Neural progenitor cell (in vitro differentiated cells): ENCODE data around the gene BICD1. TPM values are rescaled to one million over a fixed set of nuclear protein-coding genes. Genes with fewer than 3 reads are reported as not detected.

ENCODE experiments used
- DNase-seq: peaks from one replicate; pipeline ENCODE4 v3.0.0-alpha.2; 2016; ENCODE audit warnings: low spot score
- H2AFZ ChIP-seq: fragments of 200-600 bp; sonication (generic); replicated peaks from 2 replicates; pipeline ENCODE4 v1.6.1; 2016; ENCODE audit warnings: antibody characterized with exemption
- H3F3A ChIP-seq: fragments of 200-600 bp; sonication (generic); 2 replicates; pipeline ENCODE4 v1.6.1; 2016; ENCODE audit warnings: antibody characterized with exemption, low read depth
- H3K27ac ChIP-seq: fragments of 200-600 bp; sonication (generic); 2 replicates; pipeline ENCODE4 v1.5.1; 2016; ENCODE audit warnings: mild to moderate bottlenecking
- H3K27me3 ChIP-seq: fragments of 200-600 bp; sonication (generic); 2 replicates; pipeline ENCODE4 v1.6.1; 2016; ENCODE audit warnings: mild to moderate bottlenecking, moderate library complexity
- H3K36me3 ChIP-seq: fragments of 200-600 bp; sonication (generic); 2 replicates; pipeline ENCODE4 v1.5.1; 2016
- H3K4me1 ChIP-seq: fragments of 200-600 bp; sonication (generic); 2 replicates; pipeline ENCODE4 v1.6.1; 2016; ENCODE audit warnings: mixed run types
- H3K4me2 ChIP-seq: fragments of 200-600 bp; sonication (generic); 2 replicates; pipeline ENCODE4 v1.6.1; 2016
- H3K4me3 ChIP-seq: fragments of 200-600 bp; sonication (generic); 2 replicates; pipeline ENCODE4 v1.5.1; 2016
- H3K79me2 ChIP-seq: fragments of 200-600 bp; sonication (generic); 2 replicates; pipeline ENCODE4 v1.6.1; 2016; ENCODE audit warnings: low read depth
- H3K9ac ChIP-seq: fragments of 200-600 bp; sonication (generic); 2 replicates; pipeline ENCODE4 v1.6.1; 2016
- H3K9me3 ChIP-seq: fragments of 200-600 bp; sonication (generic); 2 replicates; pipeline ENCODE4 v1.5.1; 2016; ENCODE audit warnings: low read depth
- H4K20me1 ChIP-seq: fragments of 200-600 bp; sonication (generic); 2 replicates; pipeline ENCODE4 v1.6.1; 2016; ENCODE audit warnings: low read depth
- H3K27ac Mint-ChIP-seq: 3 replicates; pipeline ENCODE4 v1.8.0; 2021; ENCODE audit warnings: mixed read lengths
- H3K27me3 Mint-ChIP-seq: 2 replicates; pipeline ENCODE4 v1.8.0; 2022; ENCODE audit warnings: low read depth, mild to moderate bottlenecking, inconsistent platforms, moderate library complexity, mixed read lengths; ENCODE audit not compliant: insufficient read depth
- H3K36me3 Mint-ChIP-seq: 3 replicates; pipeline ENCODE4 v1.8.0; 2021; ENCODE audit warnings: mixed read lengths
- H3K4me1 Mint-ChIP-seq: 3 replicates; pipeline ENCODE4 v1.8.0; 2021; ENCODE audit warnings: mixed read lengths
- H3K4me3 Mint-ChIP-seq: 3 replicates; pipeline ENCODE4 v1.8.0; 2021; ENCODE audit warnings: mild to moderate bottlenecking, moderate library complexity, mixed read lengths
- H3K9me3 Mint-ChIP-seq: 3 replicates; pipeline ENCODE4 v1.8.0; 2020; ENCODE audit warnings: mixed read lengths
- CTCF ChIP-seq: fragments of 200-600 bp; sonication (generic); IDR thresholded peaks from 2 replicates; pipeline ENCODE4 v1.5.1; 2017; ENCODE audit warnings: antibody characterized with exemption, mild to moderate bottlenecking
- EZH2 ChIP-seq: fragments of 200-600 bp; sonication (generic); IDR thresholded peaks from 2 replicates; pipeline ENCODE4 v1.6.1; 2017; ENCODE audit warnings: antibody characterized with exemption, mild to moderate bottlenecking, moderate library complexity
- EZH2phosphoT487 ChIP-seq: fragments of 200-600 bp; sonication (generic); IDR thresholded peaks from 2 replicates; pipeline ENCODE4 v1.6.1; 2017; ENCODE audit warnings: antibody characterized with exemption
- total RNA-seq: library from RNA; depleted of rRNA; stranded (reverse); fragments of >200 nt; gene quantifications from 2 replicates; pipeline ENCODE4 v1.2.3, GENCODE V29; 2015; ENCODE audit warnings: low replicate concordance

Gene BICD1
- total RNA-seq, result 20.3 and 23.6 TPM in 2 replicates

GRCh38 chr12:32106517-32107358 lies at the start of gene BICD1:
Gene BICD1 (plus strand): TSS chr12:32106847. CDS start chr12:32107332, 485 bp downstream.
- H3K4me1 Mint-ChIP-seq, result peaks cover 31% of the 10 kb centered on the region
- DNase-seq, result peak; percentile 91
- Histone ChIP-seq H3K9me3 (no peaks in the 10 kb centered on the region), H3K9ac (peak within 1 kb of the TSS; percentile 66), H4K20me1 (peaks cover 27% of the 10 kb centered on the region), H3F3A (peaks cover 41% of the 10 kb centered on the region), H2AFZ (peak within 1 kb of the TSS; percentile 85), H3K79me2 (peaks cover 47% of the 10 kb centered on the region), H3K4me1 (peaks cover 39% of the 10 kb centered on the region), H3K4me3 (peak within 1 kb of the TSS; percentile 84), H3K36me3 (no peaks in the 10 kb centered on the region), H3K27me3 (no peaks in the 10 kb centered on the region), H3K4me2 (peak within 1 kb of the TSS; percentile 88), H3K27ac (peak within 1 kb of the TSS; percentile 86)
- H3K9me3 Mint-ChIP-seq, result peaks cover 3% of the 10 kb centered on the region
- TF ChIP-seq EZH2phosphoT487 (peak; percentile 3), EZH2 (no peak), CTCF (peak; percentile 46)
- H3K27me3 Mint-ChIP-seq, result peaks cover 2% of the 10 kb centered on the region
- H3K36me3 Mint-ChIP-seq, result peaks cover 4% of the 10 kb centered on the region
- H3K4me3 Mint-ChIP-seq, result peak within 1 kb of the TSS; percentile 97
- peak within 1 kb of the TSS; percentile 95 for H3K27ac Mint-ChIP-seq

- Mint-ChIP-seq H3K27ac (no peak overlapping the region), H3K9me3 (peaks cover 8% of the 10 kb centered on the region), H3K27me3 (peaks cover 6% of the 10 kb centered on the region), H3K36me3 (no peaks in the 10 kb centered on the region), H3K4me1 (peaks cover 4% of the 10 kb centered on the region), H3K4me3 (no peak overlapping the region)
- no peak for TF ChIP-seq EZH2phosphoT487
- TF ChIP-seq CTCF, result no peak
- no peak for TF ChIP-seq EZH2
- Histone ChIP-seq H3K27ac (no peak overlapping the region), H3K4me3 (no peak overlapping the region), H3K4me2 (no peak overlapping the region), H3F3A (no peaks in the 10 kb centered on the region), H3K9me3 (no peaks in the 10 kb centered on the region), H3K79me2 (no peaks in the 10 kb centered on the region), H3K9ac (no peak overlapping the region), H3K4me1 (no peaks in the 10 kb centered on the region), H4K20me1 (no peaks in the 10 kb centered on the region), H3K27me3 (no peaks in the 10 kb centered on the region), H2AFZ (no peak overlapping the region), H3K36me3 (no peaks in the 10 kb centered on the region)
- DNase-seq, result no peak
Measured at GRCh38 chr12:32061033-32061432, 45.6 kb upstream of the BICD1 start.

- TF ChIP-seq CTCF, result no peak
- Mint-ChIP-seq H3K4me1 (peaks cover 4% of the 10 kb centered on the region), H3K27ac (no peak overlapping the region)
Measured at GRCh38 chr12:32062881-32063280, 43.8 kb upstream of the BICD1 start.

More at GRCh38 chr12:32062881-32063280, 43.8 kb upstream of the BICD1 start:
- H3K36me3 ChIP-seq, result no peaks in the 10 kb centered on the region
- H3K9me3 Mint-ChIP-seq, result peaks cover 5% of the 10 kb centered on the region
- H3F3A ChIP-seq, result no peaks in the 10 kb centered on the region
- no peak for DNase-seq
- no peaks in the 10 kb centered on the region for H3K27me3 ChIP-seq
- no peak overlapping the region for H2AFZ ChIP-seq
- no peak overlapping the region for H3K4me3 ChIP-seq
- peaks cover 5% of the 10 kb centered on the region for H3K27me3 Mint-ChIP-seq
- H3K9me3 ChIP-seq, result no peaks in the 10 kb centered on the region
- H4K20me1 ChIP-seq, result no peaks in the 10 kb centered on the region
- H3K36me3 Mint-ChIP-seq, result no peaks in the 10 kb centered on the region
- no peak overlapping the region for H3K27ac ChIP-seq
- H3K4me3 Mint-ChIP-seq, result no peak overlapping the region
- H3K4me2 ChIP-seq, result no peak overlapping the region
- no peak overlapping the region for H3K9ac ChIP-seq
- H3K4me1 ChIP-seq, result no peaks in the 10 kb centered on the region
- no peaks in the 10 kb centered on the region for H3K79me2 ChIP-seq
